ENCODE data around the gene BCAS1.

GRCh38 chr20:54021446-54022235 lies 48.8 kb downstream of the BCAS1 start:
- TF ChIP-seq POLR2A (IDR thresholded peaks at IDR 0.05) (no peak), CTCF (IDR thresholded peaks at IDR 0.05) (no peak)

Data from adrenal gland (tissue), 5 donors.